ENCODE data around the gene SGPL1.

Gene SGPL1

GRCh38 chr10:70791386-70792039, 24.2 kb upstream of the SGPL1 start:
- no peak overlapping the region for H3K27ac Mint-ChIP-seq
- H3K4me1 Mint-ChIP-seq: peaks cover 9% of the 10 kb centered on the region
- H3K36me3 Mint-ChIP-seq: no peaks in the 10 kb centered on the region
- DNase-seq (ENCODE audit: low spot score in 2 of 2) (no peak), ATAC-seq (no peak)
- H3K9me3 Mint-ChIP-seq: peaks cover under 1% of the 10 kb centered on the region
- H3K4me3 Mint-ChIP-seq: no peak overlapping the region

GRCh38 chr10:70795613-70796012, 20.1 kb upstream of the SGPL1 start:
- DNase-seq (ENCODE audit: low spot score in 2 of 2) (no peak), ATAC-seq (no peak)
- no peaks in the 10 kb centered on the region for H3K36me3 Mint-ChIP-seq
- no peak overlapping the region for H3K4me3 Mint-ChIP-seq
- H3K9me3 Mint-ChIP-seq: peaks cover 3% of the 10 kb centered on the region
- H3K4me1 Mint-ChIP-seq: no peaks in the 10 kb centered on the region
- no peak overlapping the region for H3K27ac Mint-ChIP-seq

- no peak for ATAC-seq
- Mint-ChIP-seq H3K27ac (no peak overlapping the region), H3K4me3 (no peak overlapping the region), H3K36me3 (no peaks in the 10 kb centered on the region), H3K4me1 (no peaks in the 10 kb centered on the region), H3K9me3 (peaks cover 3% of the 10 kb centered on the region)
- DNase-seq (ENCODE audit: low spot score in 2 of 2): peak in 1 of 2 donors; percentile 44
Measured at GRCh38 chr10:70797840-70798239, 17.9 kb upstream of the SGPL1 start.

- no peak overlapping the region for H3K27ac Mint-ChIP-seq
- H3K9me3 Mint-ChIP-seq: peaks cover 3% of the 10 kb centered on the region
- no peak for ATAC-seq
- no peak for DNase-seq (ENCODE audit: low spot score in 2 of 2)
- no peak overlapping the region for H3K4me3 Mint-ChIP-seq
- no peaks in the 10 kb centered on the region for H3K4me1 Mint-ChIP-seq
- no peaks in the 10 kb centered on the region for H3K36me3 Mint-ChIP-seq
Measured at GRCh38 chr10:70799124-70799523, 16.6 kb upstream of the SGPL1 start.

GRCh38 chr10:70801854-70802253, 13.9 kb upstream of the SGPL1 start:
- no peak for DNase-seq (ENCODE audit: low spot score in 2 of 2)
- Mint-ChIP-seq H3K4me1 (no peaks in the 10 kb centered on the region), H3K9me3 (no peaks in the 10 kb centered on the region), H3K36me3 (no peaks in the 10 kb centered on the region), H3K4me3 (no peak overlapping the region), H3K27ac (no peak overlapping the region)
- no peak for ATAC-seq

- Mint-ChIP-seq H3K36me3 (no peaks in the 10 kb centered on the region), H3K4me1 (no peaks in the 10 kb centered on the region), H3K9me3 (no peaks in the 10 kb centered on the region), H3K27ac (no peak overlapping the region), H3K4me3 (no peak overlapping the region)
- ATAC-seq: no peak
- peak in 1 of 2 donors; percentile 30 for DNase-seq (ENCODE audit: low spot score in 2 of 2)
Measured at GRCh38 chr10:70803775-70804420, 11.8 kb upstream of the SGPL1 start.

GRCh38 chr10:70804421-70804808, 11.3 kb upstream of the SGPL1 start:
- Mint-ChIP-seq H3K4me1 (no peaks in the 10 kb centered on the region), H3K27ac (no peak overlapping the region), H3K9me3 (no peaks in the 10 kb centered on the region), H3K4me3 (no peak overlapping the region), H3K36me3 (no peaks in the 10 kb centered on the region)
- no peak for ATAC-seq
- no peak for DNase-seq (ENCODE audit: low spot score in 2 of 2)

- Mint-ChIP-seq H3K9me3 (no peaks in the 10 kb centered on the region), H3K27ac (no peak overlapping the region), H3K36me3 (no peaks in the 10 kb centered on the region), H3K4me1 (no peaks in the 10 kb centered on the region), H3K4me3 (no peak overlapping the region)
- DNase-seq (ENCODE audit: low spot score in 2 of 2) (peak in 1 of 2 donors; percentile 25), ATAC-seq (no peak)
Measured at GRCh38 chr10:70805619-70806215, 10.0 kb upstream of the SGPL1 start.

GRCh38 chr10:70806841-70807240, 8.9 kb upstream of the SGPL1 start:
- no peaks in the 10 kb centered on the region for H3K9me3 Mint-ChIP-seq
- H3K4me1 Mint-ChIP-seq: no peaks in the 10 kb centered on the region
- H3K4me3 Mint-ChIP-seq: no peak overlapping the region
- no peaks in the 10 kb centered on the region for H3K36me3 Mint-ChIP-seq
- no peak for ATAC-seq
- no peak overlapping the region for H3K27ac Mint-ChIP-seq
- peak in 1 of 2 donors; percentile 20 for DNase-seq (ENCODE audit: low spot score in 2 of 2)

- Mint-ChIP-seq H3K36me3 (no peaks in the 10 kb centered on the region), H3K4me3 (no peak overlapping the region), H3K9me3 (no peaks in the 10 kb centered on the region), H3K4me1 (no peaks in the 10 kb centered on the region), H3K27ac (no peak overlapping the region)
- no peak for ATAC-seq
- DNase-seq (ENCODE audit: low spot score in 2 of 2): no peak
Measured at GRCh38 chr10:70807556-70807955, 8.2 kb upstream of the SGPL1 start.

GRCh38 chr10:70809011-70809611, 6.6 kb upstream of the SGPL1 start:
- Mint-ChIP-seq H3K36me3 (no peaks in the 10 kb centered on the region), H3K9me3 (no peaks in the 10 kb centered on the region), H3K27ac (no peak overlapping the region), H3K4me3 (no peak overlapping the region), H3K4me1 (peaks cover 1% of the 10 kb centered on the region)
- DNase-seq (ENCODE audit: low spot score in 2 of 2) (peak in 1 of 2 donors; percentile 10), ATAC-seq (no peak)

GRCh38 chr10:70809726-70810125, 6.0 kb upstream of the SGPL1 start:
- H3K9me3 Mint-ChIP-seq: no peaks in the 10 kb centered on the region
- no peak overlapping the region for H3K27ac Mint-ChIP-seq
- no peaks in the 10 kb centered on the region for H3K36me3 Mint-ChIP-seq
- peaks cover 7% of the 10 kb centered on the region for H3K4me1 Mint-ChIP-seq
- no peak overlapping the region for H3K4me3 Mint-ChIP-seq
- no peak for ATAC-seq
- DNase-seq (ENCODE audit: low spot score in 2 of 2): peak in 1 of 2 donors; percentile 4

GRCh38 chr10:70810967-70811366, 4.8 kb upstream of the SGPL1 start:
- H3K9me3 Mint-ChIP-seq: no peaks in the 10 kb centered on the region
- ATAC-seq (no peak), DNase-seq (ENCODE audit: low spot score in 2 of 2) (no peak)
- H3K36me3 Mint-ChIP-seq: no peaks in the 10 kb centered on the region
- H3K4me1 Mint-ChIP-seq: peaks cover 9% of the 10 kb centered on the region
- no peak overlapping the region for H3K4me3 Mint-ChIP-seq
- H3K27ac Mint-ChIP-seq: no peak overlapping the region

- no peak for ATAC-seq
- Mint-ChIP-seq H3K4me3 (no peak overlapping the region), H3K36me3 (peaks cover 8% of the 10 kb centered on the region), H3K9me3 (no peaks in the 10 kb centered on the region), H3K4me1 (peaks cover 16% of the 10 kb centered on the region), H3K27ac (no peak overlapping the region)
- peak in 1 of 2 donors; percentile 25 for DNase-seq (ENCODE audit: low spot score in 2 of 2)
Measured at GRCh38 chr10:70811881-70812280, 3.9 kb upstream of the SGPL1 start.

GRCh38 chr10:70812814-70813213, 2.9 kb upstream of the SGPL1 start:
- Mint-ChIP-seq H3K9me3 (no peaks in the 10 kb centered on the region), H3K4me3 (no peak overlapping the region), H3K4me1 (peaks cover 23% of the 10 kb centered on the region), H3K36me3 (peaks cover 16% of the 10 kb centered on the region), H3K27ac (no peak overlapping the region)
- ATAC-seq (no peak), DNase-seq (ENCODE audit: low spot score in 2 of 2) (no peak)

GRCh38 chr10:70814126-70814525, 1.6 kb upstream of the SGPL1 start:
- Mint-ChIP-seq H3K36me3 (peaks cover 25% of the 10 kb centered on the region), H3K4me3 (peak overlapping the region; percentile 88), H3K9me3 (no peaks in the 10 kb centered on the region), H3K27ac (peak overlapping the region; percentile 67), H3K4me1 (peaks cover 36% of the 10 kb centered on the region)
- no peak for ATAC-seq
- DNase-seq (ENCODE audit: low spot score in 2 of 2): no peak

Measured in stimulated activated effector memory CD8-positive, alpha-beta T cell treated with anti-CD3 and anti-CD28 coated beads, Interleukin-12 subunit alpha, Interleukin-12 subunit beta, amount 100 ng/mL, for 72 hours (primary cell).